Stimulated activated CD4-positive, alpha-beta T cell treated with anti-CD3 and anti-CD28 coated beads, Interleukin-1b, Interleukin-23, amount 100 ng/mL, for 24 hours (primary cell): ENCODE data around the gene TMTC4.
"Not testable (repeated sequence)": the region's sequence is repeated elsewhere in the genome, so short reads cannot be mapped to it uniquely, and the experiment has no call there.

Experiments used
- DNase-seq, 4 experiments: peaks; one replicate each; pipeline ENCODE4 v3.0.0-alpha.2; 2020; ENCODE audit warnings: low read depth in 4 of 4, low spot score in 1 of 4

The TMTC4 gene

DNA sequence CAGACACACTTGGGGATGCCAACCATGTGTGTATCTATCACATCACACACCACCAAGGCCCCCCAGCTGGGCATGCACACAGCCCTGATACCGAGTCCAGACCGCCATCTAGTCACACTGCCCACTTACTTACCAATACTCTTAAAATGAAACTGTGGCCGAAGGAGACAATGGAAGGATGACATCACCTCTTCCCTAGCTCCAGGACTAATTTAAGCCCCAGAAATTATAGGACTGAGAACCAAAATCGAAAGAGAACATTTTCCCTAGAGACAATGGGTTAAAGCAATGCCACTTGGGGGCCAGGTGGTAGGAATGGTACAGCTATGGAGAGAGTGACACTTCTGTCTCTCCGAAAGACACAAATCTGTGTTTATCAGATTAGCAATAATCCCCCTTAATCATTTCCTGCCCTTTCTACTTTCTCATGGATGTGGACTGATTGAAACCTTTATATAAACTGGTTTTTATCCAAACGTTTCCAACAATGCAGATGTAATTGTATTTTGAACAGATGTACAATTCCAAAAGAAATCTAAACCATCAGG lies 85.3 kb downstream of the TMTC4 start:
- DNase-seq, result no peak

DNA sequence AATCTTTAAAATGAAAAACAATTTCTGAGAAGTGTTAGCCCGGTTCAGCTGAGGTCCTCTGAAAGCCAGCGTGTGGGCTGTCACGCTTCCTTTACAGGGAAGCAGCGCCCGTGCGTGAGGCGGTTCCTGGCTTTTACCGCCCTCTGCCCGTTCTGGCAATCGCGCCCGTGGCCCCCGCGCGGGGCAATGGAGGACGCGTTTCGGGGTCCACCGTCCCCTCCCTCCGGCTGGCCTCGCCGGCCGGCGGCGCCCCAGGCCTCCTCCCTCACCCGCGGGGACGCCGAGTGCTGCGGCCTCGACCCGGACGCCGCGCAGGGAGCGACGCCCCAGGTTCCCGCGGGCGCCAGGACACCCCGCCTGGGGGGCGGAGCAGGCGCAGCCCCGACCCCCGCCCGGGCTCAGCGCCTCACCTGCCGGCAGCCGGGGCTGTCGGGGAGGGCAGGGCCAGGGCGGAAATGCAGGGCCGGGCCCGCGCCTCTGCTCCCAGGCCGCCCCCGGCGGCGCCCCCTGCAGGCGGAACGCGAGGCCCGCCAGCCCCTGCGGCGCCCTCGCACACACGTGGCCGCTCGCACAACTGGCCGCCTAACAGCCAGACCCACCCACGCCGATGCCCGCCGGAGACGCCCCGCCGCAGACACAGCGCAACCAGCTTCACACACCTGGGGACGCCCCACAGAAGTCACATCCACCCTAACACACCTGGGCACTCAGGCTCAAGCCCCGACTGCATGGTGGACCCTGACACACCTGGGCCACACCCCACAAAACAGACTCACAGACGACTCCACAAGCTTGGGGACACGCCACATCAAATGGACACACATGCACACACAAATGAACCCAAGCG lies 86.0 kb downstream of the TMTC4 start, which contains the start of gene GGACT:
GGACT (minus strand) TSS at position 459 of the 847 bp plus-strand sequence. CDS start 56,198 bp downstream, outside the sequence.
- peak; percentile 63 to 81 (median 74) for DNase-seq

DNA sequence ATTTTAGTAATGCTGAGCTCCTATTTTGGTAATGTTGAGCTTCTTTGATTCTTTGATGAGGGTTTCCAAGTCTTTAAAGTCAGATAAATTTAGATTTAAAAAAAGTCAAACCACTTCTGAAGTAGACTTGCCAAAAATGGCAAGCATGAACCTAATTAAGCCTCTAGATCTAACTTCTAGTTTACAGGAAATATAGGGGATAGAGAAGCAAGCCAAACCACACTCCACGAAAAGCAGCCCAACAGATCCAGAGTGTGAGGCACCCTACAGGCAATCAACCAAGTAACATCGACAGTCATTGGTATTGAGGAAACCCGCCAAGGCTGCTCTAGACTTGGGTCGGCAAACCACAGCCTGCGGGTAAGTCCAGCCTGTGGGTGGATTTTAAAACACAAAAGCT lies 89.7 kb downstream of the TMTC4 start:
- no peak for DNase-seq

DNA sequence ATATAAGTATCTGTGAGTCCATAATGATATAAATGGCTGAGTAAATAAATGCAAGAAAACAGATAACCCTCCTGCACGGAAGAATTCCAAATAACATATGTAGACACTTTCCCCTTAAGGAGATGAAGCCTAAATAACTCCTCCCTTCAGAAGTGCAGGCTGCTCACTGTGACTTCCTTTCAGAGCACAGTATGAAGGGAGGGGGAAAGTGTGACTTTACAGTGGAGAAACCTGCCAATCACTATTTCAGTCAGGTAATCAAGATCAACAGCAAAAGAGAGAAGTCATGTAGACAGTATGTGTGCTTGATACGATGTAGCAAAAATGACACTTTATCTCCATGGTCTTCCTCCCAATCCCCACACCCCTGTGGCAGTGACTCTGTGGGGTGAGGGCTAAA lies 93.1 kb downstream of the TMTC4 start:
- no peak for DNase-seq

DNA sequence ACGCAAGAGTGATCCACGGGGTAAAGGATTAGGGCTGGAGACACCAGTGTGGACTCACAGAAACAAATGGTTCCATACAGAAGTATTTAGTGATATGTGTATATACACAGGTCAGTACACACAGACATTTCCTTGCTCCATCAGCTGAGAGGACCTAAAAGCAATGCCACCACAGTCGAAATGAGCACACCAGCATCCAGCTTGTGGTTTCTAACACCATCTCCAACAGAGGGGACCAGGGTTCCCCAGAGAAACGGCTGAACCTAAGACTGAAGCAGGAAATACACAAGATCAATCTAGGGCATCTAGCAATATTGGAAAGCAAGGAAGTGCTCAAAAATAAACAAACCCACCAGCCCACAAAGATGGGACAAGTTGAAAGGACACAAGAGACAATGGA lies 93.6 kb downstream of the TMTC4 start:
- no peak for DNase-seq

DNA sequence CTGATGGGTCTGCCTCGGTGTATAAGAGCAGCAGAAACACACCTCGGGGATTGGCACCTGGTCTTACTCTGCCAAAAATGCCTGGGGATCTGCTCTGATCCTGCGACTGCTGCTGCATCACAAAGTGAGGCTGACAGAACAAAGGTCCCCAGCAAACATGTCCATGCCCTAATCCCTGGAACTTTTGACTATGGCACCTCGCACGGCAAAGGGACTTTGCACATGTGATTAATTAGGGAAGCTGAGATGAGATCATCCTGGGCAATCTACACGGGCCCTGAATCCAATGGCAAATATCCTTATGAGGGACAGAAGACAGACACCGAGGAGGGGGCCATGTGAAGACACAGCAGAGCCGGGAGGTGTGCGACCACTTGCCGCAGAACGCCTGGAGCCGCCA lies 94.5 kb downstream of the TMTC4 start:
- no peak for DNase-seq

DNA sequence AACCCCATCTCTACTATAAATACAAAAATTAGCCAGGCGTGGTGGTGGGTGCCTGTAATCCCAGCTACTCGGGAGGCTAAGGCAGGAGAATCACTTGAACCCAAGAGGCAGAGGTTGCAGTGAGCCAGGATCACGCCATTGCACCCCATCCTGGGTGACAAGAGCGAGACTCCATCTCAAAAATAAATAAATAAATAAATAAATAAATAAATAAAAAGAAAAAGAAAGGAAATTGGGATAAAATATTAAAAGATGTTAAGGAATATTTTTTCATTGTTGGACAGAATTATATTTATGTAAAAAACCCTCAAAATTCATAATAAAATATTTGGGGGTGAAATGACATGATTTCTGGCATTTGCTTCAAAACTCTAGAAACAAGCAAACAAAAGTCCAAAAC lies 97.4 kb downstream of the TMTC4 start:
- DNase-seq, result not testable (repeated sequence)

DNA sequence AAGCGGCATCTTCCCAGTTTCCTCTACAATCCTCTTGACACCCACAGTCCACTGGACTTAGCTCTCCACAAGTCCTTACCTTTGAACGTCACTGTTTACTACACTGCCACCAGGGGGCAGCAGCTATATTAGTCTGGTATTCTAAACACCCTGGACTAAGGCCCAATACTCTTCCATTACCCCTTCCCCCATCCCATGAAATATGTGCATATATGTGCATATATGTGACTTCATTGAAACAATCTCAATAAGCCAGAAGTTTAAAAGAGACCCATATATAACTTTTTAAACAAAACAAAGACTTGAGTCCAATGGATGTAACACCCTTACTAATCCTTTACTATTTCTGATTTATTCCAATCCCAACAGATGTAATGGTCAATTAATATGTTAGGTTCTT lies 101.5 kb downstream of the TMTC4 start:
- DNase-seq, result peak; percentile 58 to 68 (median 63)

DNA sequence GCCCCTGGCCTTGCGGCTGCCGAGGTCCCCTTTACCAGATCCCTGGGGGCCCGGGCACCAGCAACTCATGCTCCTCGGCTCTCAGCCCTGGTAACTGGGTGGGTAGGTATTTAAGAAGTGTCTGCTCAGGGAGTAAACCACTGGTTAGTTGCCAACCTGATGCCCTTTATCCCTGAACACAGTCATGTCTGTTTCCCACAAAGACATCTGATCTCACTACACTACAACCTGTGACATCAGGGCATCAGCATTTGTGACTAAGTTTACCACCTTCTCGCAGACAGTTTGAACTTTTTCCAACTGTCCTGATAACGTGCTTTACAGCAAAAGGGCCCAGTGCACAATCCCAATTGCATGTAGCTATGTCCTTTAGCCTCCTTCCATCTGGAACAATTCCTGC lies 108.1 kb downstream of the TMTC4 start:
- no peak for DNase-seq

DNA sequence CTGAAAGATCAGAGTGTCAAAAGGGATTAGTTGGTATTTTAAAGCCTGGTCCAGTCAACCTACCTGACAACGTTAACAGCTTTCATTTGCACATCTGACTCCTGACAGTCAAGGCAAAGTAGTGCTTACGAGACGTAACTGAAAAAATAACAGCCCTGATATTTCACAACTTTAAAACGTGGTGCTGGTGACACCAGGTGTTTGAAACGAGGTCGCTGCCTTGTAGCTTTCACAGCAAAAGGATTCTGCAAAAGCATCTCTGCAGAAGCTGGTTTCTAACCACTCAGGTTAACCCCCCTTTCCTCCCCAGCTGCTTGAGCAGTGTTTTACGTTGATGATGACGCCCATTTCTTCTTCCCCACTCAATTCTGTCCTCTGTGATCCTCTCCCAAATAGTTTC lies 109.3 kb downstream of the TMTC4 start:
- DNase-seq, result no peak

DNA sequence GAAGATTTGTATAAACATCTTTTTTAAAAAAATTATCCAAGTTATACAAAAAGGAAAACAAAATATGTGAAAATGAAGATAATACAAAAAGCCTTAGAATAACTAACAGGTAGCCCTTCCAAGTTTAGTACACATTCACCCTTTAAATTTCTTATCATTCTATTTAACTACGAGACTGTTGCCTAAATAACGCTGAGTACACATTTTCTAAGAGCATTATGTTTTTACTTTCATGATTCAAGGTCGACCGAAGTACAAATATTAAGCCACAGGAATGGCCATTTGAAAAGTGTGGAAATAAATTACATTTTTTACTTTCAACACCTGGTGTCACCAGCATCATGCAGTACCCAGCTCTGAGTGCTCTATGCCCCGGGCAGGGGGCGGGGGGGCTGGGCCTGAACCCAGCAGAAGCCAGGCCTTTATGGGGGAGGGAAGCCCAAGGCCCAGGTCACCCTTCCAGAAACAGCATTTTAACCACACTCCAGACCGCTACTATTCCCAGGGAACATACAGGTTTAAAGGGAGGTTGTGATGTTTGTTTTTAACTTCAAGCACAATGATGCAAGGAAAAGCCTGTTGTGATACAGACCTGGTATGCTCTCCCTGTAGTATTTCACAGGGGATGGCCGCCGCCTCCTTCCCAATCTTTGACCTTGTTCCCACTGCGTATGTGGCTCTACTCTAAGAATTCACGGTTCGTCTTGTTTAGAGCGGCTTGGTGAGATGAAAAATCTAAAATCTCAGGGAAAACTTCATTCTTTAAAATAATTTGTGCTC lies 110.0 kb downstream of the TMTC4 start:
- DNase-seq, result no peak

DNA sequence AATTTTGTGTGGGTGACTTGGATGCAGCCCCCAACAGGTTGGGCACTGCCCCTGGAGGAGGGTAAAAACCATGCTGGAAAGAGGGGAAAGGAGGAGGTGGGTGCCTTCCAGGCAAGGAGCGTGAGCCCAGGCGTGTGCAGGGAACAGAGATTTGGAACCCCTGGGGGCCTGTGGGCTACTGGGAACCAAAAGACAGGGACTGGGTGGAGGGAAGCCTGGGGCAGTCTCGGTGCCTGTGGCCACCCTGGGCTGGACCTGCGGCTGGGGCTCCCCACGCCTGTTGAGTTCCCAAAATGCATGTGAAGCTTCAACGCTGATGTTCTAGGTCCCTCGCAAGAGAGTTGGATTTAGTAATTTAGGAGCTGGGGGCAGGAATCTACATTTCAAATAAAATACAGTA lies 110.8 kb downstream of the TMTC4 start:
- no peak for DNase-seq

DNA sequence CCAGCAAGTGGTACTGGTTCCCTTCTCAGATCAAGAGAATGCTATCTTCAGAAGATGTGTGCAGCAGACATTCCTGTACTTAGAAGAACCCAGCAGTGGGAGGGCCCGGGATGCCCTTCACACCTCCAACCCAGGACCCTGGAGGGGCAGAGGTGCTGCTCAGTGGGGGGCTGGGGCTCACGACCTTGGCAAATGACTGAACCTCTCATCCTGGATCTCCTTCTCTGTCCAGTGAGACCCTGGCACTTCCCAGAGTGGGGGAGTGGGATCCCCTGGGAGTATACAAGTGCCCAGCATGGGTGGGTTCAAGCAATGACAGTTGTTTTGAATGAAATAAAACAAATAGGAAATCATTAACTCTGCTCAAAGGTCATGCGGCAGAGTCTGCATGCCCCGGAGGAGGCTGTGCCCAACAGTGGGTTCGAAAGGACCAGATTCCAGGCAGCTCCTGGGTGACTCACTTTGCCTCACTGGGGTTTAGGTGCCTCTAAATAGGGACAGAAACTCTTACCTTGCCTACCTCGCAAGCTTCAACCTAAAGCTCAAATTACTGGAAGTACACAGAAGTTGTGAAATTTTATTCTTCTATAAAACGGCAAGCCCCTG lies 112.9 kb downstream of the TMTC4 start:
- DNase-seq, result no peak

DNA sequence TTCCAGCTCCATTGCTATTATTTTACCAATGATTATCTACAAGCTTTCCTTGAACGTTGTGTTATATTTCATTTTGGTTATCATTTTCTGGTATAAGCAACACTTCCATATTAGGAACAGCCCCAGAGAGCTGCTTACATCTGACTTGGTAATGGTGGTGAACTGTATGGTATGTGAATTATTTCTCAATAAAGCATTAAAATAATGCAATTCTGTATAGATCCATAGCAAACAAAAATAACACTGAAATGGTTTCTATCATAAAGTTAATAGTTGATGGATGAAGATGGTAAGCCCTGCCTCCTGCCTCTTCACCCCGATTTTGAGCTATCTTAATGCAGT lies 113.5 kb downstream of the TMTC4 start:
- no peak for DNase-seq

DNA sequence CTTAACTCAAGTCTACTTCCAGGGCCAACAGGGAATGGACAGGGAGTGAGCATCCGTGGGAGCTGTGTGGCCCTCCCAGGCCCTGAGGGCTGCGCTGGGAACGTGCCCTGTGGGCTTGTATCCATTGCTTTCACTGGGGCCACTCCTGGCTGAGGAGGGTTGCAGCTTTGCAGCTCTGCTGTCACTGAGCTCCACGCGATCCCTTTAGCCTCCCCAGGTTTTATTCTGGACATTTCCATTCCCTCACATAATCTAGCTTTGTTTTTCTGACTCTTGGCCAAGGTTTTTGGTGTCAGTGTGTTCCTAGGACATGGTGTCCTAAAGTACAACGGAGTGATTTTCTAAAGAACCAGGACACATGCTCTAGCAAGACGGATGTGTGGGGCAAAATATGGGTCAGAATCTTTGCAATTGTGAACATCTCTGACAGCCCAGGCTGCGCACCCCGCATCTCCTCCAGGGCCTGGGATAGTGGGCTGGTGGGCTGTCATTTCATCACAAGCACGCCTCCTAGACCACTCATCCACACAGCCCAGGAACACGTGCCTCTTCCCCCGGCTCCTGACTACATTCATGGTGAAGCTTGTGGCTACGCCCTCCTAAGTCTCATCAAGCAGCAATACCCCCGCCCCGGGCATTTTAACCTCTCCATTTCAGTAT lies 114.0 kb downstream of the TMTC4 start:
- no peak for DNase-seq

DNA sequence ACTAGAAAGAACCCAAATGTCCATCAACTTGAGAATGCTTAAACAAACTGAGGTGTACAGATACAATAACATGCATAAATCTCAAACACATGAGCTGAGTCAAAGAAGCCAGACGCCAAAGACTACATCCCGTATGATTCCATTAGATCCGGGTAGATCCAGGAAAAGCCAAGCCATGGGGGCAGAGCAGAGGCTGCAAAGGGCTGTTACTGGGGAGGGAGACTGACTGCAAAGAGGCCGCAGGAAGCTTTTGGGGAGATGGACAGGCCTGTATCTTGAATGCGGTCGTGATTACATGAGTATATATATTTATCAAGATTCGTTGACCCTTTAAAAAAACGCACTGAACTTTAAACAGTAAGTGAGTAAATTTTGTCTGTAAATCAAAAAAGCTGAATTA lies 114.7 kb downstream of the TMTC4 start:
- DNase-seq, result no peak
